HG03025 (cell line): ENCODE measurements around the gene RBM33.
"Not testable (repeated sequence)": the region's sequence is repeated elsewhere in the genome, so short reads cannot be mapped to it uniquely, and the experiment has no call there.

Source experiments
- ATAC-seq: cut with Tn5 transposase; IDR thresholded peaks from one replicate; pipeline ENCODE4 v1.9.1; 2021; ENCODE audit warnings: mild to moderate bottlenecking, moderate library complexity; ENCODE audit not compliant: unreplicated experiment, low FRiP score

RBM33 gene

DNA sequence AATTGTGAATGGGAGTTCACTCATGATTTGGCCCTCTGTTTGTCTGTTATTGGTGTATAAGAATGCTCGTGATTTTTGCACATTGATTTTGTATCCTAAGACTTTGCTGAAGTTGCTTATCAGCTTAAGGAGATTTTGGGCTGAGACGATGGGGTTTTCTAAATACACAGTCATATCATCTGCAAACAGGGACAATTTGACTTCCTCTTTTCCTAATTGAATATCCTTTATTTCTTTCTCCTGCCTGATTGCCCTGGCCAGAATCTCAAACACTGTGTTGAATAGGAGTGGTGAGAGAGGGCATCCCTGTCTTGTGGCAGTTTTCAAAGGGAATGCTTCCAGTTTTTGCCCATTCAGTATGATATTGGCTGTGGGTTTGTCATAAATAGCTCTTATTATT lies 43.8 kb downstream of the RBM33 start:
- ATAC-seq: not testable (repeated sequence)

DNA sequence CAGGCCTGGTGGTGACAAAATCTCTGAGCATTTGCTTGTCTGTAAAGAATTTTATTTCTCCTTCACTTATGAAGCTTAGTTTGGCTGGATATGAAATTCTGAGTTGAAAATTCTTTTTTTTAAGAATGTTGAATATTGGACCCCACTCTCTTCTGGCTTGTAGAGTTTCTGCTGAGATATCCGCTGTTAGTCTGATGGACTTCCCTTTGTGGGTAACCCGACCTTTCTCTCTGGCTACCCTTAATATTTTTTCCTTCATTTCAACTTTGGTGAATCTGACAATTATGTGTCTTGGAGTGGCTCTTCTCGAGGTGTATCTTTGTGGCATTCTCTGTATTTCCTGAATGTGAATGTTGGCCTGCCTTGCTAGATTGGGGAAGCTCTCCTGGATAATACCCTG lies 46.2 kb downstream of the RBM33 start:
- not testable (repeated sequence) for ATAC-seq

DNA sequence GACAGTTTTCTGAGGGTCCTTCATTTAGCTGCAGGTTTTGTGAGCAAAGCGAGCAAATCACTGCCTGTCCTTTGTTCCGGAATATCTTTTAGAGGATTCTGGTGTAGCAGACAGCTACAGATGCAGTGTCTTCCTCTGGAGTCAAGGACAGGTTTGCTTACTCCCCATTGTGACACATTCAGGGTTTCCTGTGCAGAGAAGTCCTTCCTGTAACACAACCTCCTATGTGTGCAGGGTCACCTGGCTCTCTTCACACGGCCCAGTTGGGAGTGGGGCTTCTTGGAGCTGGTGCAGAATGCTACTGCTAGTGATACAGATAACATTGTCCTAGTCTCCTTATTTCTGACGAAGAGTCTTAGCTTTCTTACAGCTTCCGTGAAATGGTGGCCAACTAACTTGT lies 47.9 kb downstream of the RBM33 start:
- no peak for ATAC-seq

DNA sequence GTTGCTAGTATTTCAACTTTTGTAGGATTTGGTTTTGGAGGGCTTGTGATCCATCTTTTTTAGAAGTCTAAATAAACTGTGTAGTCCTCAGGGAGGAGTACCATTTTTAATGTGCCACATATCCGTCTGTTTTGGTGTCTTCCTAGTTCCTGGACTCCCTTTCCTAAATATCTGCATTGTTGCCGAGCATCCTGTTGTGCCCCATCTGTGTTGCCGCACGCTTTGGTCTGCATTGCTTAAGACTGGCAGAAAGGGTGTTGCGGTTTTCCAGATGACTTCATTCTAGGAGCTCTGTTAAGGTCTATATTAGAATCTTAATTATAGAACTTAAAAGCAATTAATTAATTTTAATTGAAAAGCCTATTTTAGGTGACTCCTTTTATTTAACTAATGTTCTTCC lies 49.4 kb downstream of the RBM33 start:
- no peak for ATAC-seq

DNA sequence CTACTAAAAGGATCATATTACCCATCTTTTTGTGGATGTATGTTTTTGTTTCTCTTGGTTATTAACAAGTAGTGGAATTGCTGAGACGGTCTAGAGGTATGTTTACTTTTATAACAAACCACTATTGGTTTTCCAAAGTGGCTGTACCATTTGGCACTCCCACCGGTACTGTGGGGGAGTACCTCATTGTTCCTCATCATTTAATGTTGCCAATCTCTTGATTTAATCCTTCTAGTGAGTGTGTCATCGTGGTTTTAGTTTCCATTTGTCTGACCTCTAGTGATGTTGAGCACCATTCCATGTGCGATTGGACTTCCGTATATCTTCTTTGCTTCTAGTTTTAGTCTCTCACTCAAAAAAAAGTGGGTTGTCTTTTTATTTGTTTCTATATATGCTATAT lies 50.4 kb downstream of the RBM33 start:
- no peak for ATAC-seq

DNA sequence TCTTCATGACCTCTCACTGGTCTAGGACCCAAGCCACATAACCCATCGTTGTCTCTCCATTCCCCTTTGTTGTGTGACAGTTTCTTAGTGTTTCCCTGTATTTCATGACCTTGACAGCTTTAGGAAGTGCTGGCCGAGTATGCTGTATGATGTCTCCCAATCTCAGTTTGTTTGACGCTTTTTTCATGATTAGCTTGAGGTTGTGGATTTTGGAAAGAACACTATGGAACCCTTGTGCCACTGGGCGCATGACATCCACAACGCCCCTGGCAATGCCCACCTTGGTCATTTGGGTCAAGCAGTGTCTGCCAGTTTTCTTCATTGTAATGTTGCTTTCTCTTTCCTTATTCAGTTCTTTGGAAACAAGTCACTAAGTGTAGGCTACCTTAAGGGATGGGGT lies 52.3 kb downstream of the RBM33 start:
- no peak for ATAC-seq

DNA sequence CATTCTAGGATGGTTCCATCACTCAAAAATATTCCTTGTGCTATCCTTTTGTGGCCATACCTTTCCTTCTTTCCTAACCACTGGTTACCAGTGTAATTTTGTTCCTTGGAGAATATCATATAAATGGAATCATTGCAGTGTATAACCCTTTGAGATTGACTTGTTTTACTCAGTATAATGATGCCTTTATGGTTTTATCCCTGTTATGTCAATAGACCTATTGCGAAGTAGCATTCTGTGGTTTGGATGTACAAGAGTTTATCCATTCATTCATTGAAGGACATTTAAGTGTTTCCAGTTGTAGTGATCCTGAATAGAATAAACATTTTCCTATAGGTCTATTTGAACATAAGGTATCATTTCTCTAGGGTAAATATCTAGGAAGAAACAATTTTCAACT lies 54.2 kb downstream of the RBM33 start:
- ATAC-seq: no peak

DNA sequence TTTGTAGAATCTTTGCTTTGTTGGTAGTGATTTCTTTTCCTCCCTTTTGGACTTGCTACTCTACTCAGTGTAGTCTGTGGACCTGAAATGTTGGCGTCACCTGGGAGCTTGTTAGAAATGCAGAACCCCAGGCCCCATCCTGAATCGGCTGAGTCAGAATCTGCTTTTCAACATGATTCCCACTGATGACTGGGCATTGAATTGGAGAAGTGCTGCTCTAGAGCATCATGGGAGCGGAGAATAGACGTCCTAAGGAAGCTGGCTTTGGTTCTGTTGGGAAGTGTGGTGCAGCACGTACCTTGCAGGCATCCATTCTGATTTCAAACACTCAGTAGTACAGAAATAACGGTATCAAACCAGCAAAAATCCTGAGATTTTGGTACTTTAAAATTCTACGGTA lies 54.7 kb downstream of the RBM33 start:
- ATAC-seq: no peak

DNA sequence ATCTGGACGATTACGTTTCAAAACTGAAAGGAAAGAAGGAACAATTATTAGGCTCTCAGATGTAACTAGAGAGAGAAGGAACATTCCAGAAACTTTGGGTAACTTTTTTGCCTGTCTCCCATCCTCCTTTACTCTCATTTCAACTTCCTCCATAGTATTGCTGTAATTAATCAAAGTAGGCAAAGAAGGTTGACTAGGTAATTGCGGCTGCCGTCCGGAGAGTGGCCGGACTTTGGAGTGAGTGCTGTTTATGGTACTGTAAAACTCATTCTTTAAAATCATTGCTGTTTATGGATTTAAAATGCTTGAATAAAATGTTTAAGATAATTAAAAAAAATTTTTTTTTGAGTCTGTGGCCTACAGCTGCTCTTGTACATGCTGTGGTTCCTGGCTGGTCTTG lies 56.4 kb downstream of the RBM33 start:
- ATAC-seq: no peak

DNA sequence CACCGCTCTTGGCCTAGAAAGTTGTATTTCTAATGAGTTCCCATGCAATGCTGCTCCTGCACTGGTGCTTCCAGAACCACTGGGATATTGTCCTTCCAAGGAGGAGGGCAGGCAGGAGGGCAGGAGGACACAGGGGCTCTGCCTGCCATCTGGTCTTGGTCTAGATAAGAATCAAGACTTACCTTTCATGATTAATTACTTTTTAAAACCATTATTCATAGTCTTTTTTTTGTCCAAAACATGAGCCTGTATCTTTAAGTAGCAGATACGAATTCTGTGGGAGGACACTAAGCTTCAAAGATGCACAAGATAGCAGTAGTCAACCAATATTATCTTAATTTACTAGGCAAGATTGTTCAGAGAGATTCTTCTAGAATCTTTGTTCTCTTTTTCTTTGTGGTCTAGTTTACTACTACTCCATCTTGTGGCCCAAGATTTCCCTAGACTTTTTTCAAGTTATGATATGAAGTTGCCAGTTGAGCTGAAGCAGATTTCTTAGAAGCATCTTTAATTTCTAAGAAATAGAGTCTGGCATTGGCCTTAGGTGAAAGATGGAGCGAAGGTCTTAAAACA lies 57.6 kb downstream of the RBM33 start:
- no peak for ATAC-seq

DNA sequence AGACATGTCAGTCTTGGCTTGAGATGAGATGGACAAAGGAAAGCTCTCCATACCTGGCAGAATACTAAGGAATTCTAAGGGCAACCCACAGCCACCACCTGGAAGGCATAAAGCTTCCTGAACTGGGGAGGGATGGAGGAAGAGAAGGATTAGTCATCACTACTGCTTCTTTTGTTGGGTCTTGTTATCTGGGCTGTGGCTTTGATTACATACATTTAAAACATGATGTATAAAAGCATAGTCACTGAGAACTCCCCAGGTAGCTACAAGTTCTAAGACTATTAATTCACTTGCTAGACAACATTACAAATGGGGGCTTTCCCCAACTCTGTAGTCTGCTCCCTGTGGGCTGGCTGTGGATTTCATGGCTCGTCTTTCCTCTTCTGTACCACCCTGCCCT lies 58.2 kb downstream of the RBM33 start:
- no peak for ATAC-seq

DNA sequence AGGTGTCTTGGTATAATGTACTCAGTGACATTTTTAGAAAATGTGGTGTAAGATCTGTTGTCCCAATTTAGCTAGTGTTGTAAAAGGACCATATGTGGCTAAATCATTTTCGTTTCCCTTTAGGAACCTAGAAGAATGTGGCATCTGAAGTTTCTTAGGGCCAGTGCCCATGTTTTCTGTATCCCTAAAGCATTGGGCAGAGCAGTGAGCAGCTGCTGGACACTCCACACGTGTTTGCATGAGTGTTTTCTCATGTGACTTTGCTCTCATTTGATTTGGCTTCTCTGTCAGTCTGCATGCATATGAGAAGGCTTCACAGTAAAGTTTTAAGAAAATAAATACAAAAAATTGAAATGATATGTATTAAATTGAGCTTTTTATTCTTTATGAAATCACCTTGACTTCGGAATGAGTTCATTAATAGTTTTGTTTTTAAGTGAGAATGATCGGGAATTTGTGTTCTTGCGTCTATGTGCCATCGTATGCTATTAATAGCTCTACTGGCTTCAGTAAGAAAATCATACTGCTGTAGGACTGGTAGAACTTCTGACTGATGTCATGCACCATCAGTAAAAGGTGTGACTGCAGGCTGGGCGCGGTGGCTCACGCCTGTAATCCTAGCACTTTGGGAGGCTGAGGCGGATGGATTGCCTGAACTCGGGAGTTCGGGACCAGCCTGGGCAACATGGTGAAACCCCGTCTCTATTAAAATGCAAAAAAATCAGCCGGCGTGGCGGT lies 61.3 kb downstream of the RBM33 start:
- ATAC-seq: no peak

DNA sequence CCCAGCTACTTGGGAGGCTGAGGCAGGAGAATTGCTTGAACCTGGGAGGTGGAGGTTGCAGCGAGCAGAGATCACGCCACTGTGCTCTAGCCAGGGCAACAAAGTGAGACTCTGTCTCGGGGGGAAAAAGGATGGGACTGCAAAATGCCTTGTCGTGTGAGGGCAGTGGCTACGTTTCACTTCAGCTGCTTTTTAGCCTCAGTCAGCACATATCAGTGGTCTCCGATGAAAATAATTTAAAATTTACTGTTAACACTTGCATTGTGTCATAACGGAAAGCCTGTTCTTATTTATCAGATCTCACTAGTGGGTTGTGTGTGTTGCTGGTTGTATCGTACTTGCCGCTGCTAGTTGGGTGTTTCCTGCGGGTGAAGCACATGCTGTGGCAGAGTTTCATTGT lies 61.9 kb downstream of the RBM33 start:
- ATAC-seq: no peak

DNA sequence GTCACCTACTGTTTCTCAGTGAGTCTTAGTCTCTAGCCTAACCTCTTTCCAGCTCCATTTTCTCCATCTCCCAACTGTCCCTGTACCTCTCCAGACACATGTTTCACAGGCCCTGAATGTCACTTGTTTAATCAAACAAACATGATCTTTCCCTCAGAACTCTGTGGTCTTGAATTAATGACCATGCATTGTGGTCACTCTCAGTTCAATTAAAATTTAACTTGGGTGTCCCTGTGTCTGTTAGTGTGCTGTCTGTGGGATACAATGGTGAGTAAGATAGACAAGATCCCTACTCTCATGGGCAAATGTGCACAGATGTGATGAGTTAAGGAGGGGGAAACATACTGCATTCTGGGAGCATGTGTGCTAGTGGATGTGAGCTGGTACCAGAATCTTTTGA lies 65.0 kb downstream of the RBM33 start:
- no peak for ATAC-seq

DNA sequence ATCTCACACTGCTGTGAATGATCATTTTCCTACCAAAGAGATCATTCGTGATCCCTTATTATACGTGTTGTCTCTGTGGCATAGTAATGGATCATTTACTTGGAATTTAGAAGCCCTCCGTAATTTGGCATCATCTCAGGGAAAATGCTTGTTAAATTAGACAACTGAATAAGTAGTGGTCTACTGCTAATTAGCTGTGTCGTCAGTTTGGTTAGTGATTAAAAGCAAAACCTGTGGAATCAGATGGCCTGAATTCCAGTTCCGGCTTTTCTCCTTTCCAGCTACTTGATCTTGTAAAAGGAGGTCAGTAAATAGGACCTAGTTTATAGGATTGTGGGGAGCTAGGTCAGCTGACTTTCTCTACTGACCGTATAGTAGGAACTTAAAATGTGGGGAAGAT lies 65.6 kb downstream of the RBM33 start:
- ATAC-seq: no peak

DNA sequence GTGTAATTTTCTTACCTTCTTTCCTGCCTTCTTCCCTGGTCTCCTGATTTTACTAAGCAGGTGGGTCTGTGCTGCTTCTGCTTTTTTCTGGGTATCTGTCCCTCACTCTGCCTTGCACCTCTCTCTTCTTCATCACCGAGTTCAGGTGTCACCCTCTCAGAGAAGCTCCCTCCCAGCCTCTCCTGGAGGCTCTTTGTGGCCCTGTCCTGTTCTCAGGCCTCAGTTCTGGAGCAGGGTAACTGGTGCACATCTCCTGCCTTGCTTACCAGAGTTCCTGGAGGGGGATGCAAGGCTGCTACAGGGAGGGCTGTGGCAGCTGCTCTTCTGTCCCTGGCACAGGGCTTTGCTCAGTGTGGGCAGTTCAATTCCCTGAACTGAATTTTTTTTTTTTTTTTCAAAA lies 66.1 kb downstream of the RBM33 start:
- no peak for ATAC-seq

DNA sequence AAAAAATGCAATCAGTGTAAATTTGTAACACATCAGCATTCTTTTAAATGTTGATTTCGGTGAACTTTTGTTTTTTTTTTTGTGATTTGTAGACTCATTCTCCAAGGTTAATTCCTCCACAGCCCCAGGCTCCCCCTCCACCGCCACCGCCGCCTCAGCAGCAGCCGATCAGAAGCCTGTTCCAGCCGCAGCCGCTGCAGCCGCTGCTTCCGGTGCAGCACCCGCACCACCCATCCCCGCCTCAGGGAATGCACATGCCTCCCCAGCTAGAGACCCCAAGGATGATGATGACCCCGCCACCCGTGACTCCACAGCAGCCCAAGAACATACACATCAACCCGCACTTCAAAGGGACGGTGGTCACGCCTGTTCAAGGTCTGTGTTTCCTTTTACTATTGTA lies 66.6 kb downstream of the RBM33 start:
- ATAC-seq: no peak

DNA sequence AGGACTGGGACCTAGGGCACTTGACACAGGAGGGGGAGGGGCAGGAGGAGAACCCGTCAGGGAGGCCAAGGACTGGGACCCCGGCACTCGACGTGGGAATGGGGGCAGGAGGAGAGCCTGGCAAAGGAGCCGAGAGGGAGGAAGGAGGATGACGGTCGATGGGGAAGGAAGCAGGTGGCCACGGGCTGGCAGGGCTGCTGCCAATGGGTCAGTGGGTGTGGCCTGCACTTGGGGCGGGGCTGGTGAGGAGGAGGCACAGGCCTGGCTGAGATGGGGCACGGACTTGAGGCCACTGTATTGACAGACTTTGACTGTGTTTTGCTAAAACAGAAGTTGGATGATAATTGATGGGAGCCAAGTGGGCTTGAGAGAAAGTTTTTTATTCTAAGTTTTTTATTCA lies 68.9 kb downstream of the RBM33 start:
- ATAC-seq: no peak

DNA sequence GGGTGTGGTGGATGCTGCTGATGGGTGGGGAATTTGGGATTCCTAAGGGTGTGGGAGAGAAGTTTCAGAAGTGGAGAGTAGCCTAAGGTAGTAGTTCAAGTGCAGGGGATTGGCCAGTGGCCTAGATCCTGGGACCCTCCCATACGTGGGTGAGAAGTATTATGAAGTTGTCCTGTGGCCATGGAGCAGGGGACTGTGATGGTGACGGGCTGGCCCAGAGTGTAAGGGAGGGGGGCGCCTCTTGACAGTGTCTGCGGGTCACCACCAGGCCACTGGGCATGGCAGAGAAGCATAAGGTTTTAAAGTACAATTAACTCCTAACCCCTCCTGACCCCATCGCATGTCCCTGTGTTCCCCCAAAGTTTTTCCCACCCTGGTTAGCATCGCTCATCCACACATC lies 70.2 kb downstream of the RBM33 start:
- no peak for ATAC-seq

DNA sequence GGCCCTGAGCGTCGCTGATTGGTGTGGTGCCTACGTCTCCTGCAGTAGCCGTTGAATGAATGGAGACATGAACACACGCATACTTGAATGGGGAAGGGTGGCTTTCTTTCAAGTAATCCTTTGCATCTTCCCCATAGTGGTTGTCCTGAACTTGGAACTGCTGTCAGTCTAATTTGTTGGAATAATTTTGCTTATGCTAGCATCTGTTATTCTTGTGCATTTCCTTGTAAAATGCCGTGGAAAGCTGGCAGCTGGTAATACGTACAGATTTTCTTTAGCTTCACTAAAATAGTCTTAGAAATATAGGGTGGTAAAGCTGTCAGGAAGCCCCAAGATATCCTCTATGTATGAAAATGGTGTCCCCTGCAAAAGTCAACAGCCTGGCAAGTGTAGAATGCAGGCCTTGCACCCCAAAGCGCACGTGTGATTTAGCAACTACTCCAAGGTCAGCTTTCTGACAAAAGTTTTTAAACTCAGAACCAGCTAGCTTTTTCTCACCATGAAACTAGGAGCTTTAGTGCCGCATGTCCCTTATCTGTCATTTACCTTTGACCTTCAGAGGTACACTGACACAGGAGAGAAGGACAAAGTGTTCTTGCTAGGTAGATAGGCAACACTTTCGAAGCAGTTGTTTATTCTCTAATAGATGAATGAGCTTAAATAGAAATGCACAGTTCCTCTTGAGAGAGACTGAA lies 70.8 kb downstream of the RBM33 start:
- no peak for ATAC-seq

DNA sequence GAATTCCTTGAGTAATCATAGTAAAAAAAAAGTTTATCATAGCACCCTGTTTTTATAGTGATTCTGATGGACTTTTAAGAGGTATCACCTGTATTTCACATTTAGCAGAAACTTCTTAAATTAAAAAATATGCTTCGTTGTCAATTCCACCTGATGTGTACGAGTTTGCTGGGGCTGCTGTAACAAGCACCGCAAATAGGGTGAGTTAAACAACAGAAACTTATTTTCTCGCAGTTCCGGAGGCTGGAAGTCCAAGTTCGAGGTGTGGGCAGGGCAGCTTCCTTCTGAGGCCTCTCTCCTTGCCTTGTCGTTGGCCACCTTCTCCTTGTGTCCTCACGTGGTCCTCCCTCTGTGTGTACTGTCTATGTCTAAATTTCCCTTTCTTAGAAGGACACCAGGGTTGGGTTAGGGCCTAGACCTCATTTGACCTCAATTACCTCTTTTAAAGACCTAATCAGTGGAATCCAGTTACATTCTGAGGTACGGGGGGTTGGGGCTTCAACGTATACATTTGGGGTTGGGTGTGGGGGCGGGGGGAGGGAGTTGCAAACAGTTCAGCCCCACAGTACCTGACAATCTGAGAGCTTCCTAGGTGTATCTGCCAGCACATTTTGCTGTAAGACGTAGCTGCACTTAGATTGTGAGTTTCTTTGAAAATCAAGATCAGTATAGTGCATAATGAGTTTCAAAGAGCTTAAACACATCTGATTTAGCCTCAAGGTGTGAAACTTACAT lies 72.7 kb downstream of the RBM33 start:
- no peak for ATAC-seq
